Posterior vena cava (tissue), 2 donors: Measurements from ENCODE around the gene DNAH5. TPM values are rescaled to one million over a fixed set of nuclear protein-coding genes. Genes with fewer than 3 reads are reported as not detected.
"Not testable (repeated sequence)": the region's sequence is repeated elsewhere in the genome, so short reads cannot be mapped to it uniquely, and the experiment has no call there.

Experiments
- DNase-seq: peaks from one replicate; pipeline ENCODE4 v3.0.0-alpha.2; 2020; ENCODE audit warnings: low spot score
- intact Hi-C, 2 donors: fragments of 100-400 bp; cut with DNase I; formaldehyde crosslinking; loops; one replicate each; pipeline versions ENCODE4 v1.14.1 to v1.14.2; 2022 to 2023
- long read RNA-seq, 2 donors: library from polyadenylated mRNA; unstranded; transcript quantifications; one replicate each; pipeline ENCODE4 v2.0.0, GENCODE V29; 2020 to 2021
- total RNA-seq, 2 donors: library from RNA; stranded (reverse); fragmentation: NEBNext Ultra II Directional; extraction: Animal tissue kit (Norgen Biotek cat#: 25700); gene quantifications; one replicate each; pipeline ENCODE4 v1.2.1, GENCODE V29; 2021
- donor health status: DM: yes; HTN: yes; CAD: no.
- donor health status: DM: yes; HTN: yes; CAD: no.

Gene DNAH5
- total RNA-seq = under 1 TPM; 0.19 to 0.57 TPM
- long read RNA-seq, donor 1, partial matches to known transcripts = 0 of 1 reads
- long read RNA-seq, donor 1, other reads (novel, unspliced or antisense) = 1 of 1 reads
- long read RNA-seq, donor 2, partial matches to known transcripts = 0 of 1 reads
- long read RNA-seq, donor 2, other reads (novel, unspliced or antisense) = 1 of 1 reads

- intact Hi-C loops = no loop called here
- no peak for DNase-seq
Observed at GRCh38 chr5:13944560-13945199, at the start of gene DNAH5. Gene DNAH5, minus strand, starts transcription at chr5:13944688. Its CDS starts 250 bp downstream, at chr5:13944438.

GRCh38 chr5:13993926-13994325 is 49.4 kb upstream of the DNAH5 start:
- intact Hi-C loops = loop anchor here in 1 of 2 donors (10.0 kb wide), 1 partner anchor 271 kb away; no protein-coding TSS in a partner anchor
- no peak for DNase-seq

- no peak for DNase-seq
- intact Hi-C loops = loop anchor here in 1 of 2 donors (10.0 kb wide), 1 partner anchor 272 kb away; no protein-coding TSS in a partner anchor
Observed at GRCh38 chr5:13992795-13993194, 48.3 kb upstream of the DNAH5 start.

GRCh38 chr5:13991365-13991764 is 46.9 kb upstream of the DNAH5 start:
- no peak for DNase-seq
- intact Hi-C loops = loop anchor here in 1 of 2 donors (10.0 kb wide), 1 partner anchor 273 kb away; no protein-coding TSS in a partner anchor

GRCh38 chr5:13990896-13991295 is 46.4 kb upstream of the DNAH5 start:
- no peak for DNase-seq
- intact Hi-C loops = loop anchor here in 1 of 2 donors (10.0 kb wide), 1 partner anchor 274 kb away; no protein-coding TSS in a partner anchor

- intact Hi-C loops = loop anchor here (10.0 kb wide), 3 partner anchors 135 to 665 kb away; no protein-coding TSS in a partner anchor
- DNase-seq = no peak
Observed at GRCh38 chr5:13989832-13990231, 45.3 kb upstream of the DNAH5 start.

- DNase-seq = no peak
- intact Hi-C loops = loop anchor here in 1 of 2 donors (10.0 kb wide), 2 partner anchors 137 to 667 kb away; no protein-coding TSS in a partner anchor
Observed at GRCh38 chr5:13987843-13988464, 43.5 kb upstream of the DNAH5 start.

- no peak for DNase-seq
- intact Hi-C loops = loop anchor here in 1 of 2 donors (10.0 kb wide), 2 partner anchors 139 to 669 kb away; no protein-coding TSS in a partner anchor
Observed at GRCh38 chr5:13985731-13986418, 41.4 kb upstream of the DNAH5 start.

GRCh38 chr5:13984888-13985287 is 40.4 kb upstream of the DNAH5 start:
- DNase-seq = not testable (repeated sequence)
- intact Hi-C loops = loop anchor here in 1 of 2 donors (10.0 kb wide), 2 partner anchors 140 to 670 kb away; no protein-coding TSS in a partner anchor

GRCh38 chr5:13976867-13977830 is 32.7 kb upstream of the DNAH5 start:
- intact Hi-C loops = no loop called here
- DNase-seq = no peak

GRCh38 chr5:13976223-13976622 is 31.7 kb upstream of the DNAH5 start:
- intact Hi-C loops = no loop called here
- no peak for DNase-seq

GRCh38 chr5:13975246-13975645 is 30.8 kb upstream of the DNAH5 start:
- intact Hi-C loops = no loop called here
- no peak for DNase-seq

- intact Hi-C loops = no loop called here
- no peak for DNase-seq
Observed at GRCh38 chr5:13973724-13974123, 29.2 kb upstream of the DNAH5 start.

- intact Hi-C loops = no loop called here
- no peak for DNase-seq
Observed at GRCh38 chr5:13972029-13972428, 27.5 kb upstream of the DNAH5 start.

- intact Hi-C loops = no loop called here
- no peak for DNase-seq
Observed at GRCh38 chr5:13957032-13957645, 12.7 kb upstream of the DNAH5 start.

- intact Hi-C loops = no loop called here
- no peak for DNase-seq
Observed at GRCh38 chr5:13956471-13956870, 12.0 kb upstream of the DNAH5 start.

- intact Hi-C loops = no loop called here
- no peak for DNase-seq
Observed at GRCh38 chr5:13955896-13956295, 11.4 kb upstream of the DNAH5 start.

- no peak for DNase-seq
- intact Hi-C loops = no loop called here
Observed at GRCh38 chr5:13946111-13946510, 1.6 kb upstream of the DNAH5 start.
